NCI-H748 treated with DMSO at 0.1 percent for 48 hours (cell line): ENCODE measurements around the gene COPS9.
A peak's percentile ranks its signal among the peaks of the same experiment; 100 is the strongest.

Experiments used
- DNase-seq: peaks from one replicate; lab custom pipeline; 2025; lab: John Stamatoyannopoulos, UW

Gene COPS9

DNA sequence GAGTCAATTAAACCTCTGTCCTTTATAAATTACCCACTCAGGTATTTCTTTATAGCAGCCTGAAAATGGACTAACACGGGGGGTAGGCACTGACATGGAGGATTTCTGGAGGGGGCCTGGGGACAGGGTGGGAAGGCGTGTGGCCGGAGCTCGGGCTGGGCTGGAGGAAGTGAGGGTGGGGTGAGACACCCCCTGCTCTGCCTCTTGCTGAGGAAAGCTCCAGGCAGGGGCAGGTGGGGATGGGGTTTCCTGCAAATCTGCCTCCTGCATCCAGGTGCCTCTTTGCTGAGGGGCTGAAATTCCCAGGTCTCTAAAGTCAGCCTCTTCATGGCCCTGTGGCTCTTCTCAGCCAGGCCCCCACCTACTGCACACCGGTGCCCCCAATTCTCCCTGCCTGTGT lies 30.1 kb upstream of the COPS9 start:
- no peak for DNase-seq

DNA sequence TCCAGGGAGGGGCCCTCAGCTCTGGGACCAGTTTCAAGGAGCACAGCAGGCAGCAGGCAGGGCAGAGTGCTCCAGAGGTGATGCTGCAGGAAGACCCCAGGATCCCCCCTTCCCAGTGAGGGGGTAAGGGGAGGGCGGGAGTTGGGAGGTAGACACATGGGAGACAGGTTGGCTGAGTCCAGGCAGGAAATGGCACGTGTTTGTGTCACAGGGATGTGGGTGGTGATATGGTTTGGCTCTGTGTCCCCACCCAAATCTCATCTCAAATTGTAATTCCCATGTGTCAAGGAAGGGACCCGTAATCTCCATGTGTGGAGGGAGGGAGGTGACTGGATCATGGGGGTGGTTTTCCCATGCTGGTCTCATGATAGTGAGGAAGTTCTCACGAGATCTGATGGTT lies 29.6 kb upstream of the COPS9 start:
- no peak for DNase-seq

DNA sequence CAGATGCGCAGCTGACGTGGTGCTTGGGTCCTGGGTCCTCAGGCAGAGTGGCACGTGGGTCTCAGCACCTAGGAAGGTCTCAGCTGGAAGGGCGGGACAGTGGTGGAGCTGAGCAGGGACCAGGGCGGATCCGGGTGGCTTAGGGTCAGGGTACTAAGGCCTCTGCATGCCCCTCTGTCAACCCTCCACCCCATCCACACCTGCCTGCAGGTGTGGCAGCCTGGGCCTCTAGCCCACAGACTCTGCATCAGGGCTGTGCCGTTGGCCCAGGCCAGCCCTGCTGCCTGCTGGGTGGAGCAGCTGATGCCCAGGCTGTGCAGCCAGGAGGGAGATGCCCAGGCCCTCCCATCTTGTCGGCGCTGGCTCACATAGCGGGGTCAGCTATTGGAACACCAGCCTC lies 28.9 kb upstream of the COPS9 start:
- DNase-seq: no peak

DNA sequence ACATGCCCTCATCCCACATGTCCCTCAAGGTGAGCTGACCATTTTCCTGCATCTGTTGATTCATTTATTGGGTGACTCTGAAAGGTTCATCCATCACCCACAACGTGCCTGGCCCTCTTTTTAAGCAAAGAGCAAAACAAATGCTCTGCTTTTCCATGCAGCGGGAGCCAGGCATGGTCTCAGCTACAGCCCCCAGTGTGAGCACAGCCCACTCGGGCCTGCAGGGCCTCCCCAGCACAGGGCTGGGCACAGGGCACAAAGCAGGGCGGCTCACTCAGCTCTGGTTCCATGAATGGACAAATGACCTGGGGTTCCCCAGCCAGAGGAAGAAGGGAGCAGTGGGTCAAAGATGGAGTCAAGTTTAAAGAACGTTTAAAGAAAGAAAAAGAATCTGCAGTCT lies 28.5 kb upstream of the COPS9 start:
- DNase-seq: no peak

DNA sequence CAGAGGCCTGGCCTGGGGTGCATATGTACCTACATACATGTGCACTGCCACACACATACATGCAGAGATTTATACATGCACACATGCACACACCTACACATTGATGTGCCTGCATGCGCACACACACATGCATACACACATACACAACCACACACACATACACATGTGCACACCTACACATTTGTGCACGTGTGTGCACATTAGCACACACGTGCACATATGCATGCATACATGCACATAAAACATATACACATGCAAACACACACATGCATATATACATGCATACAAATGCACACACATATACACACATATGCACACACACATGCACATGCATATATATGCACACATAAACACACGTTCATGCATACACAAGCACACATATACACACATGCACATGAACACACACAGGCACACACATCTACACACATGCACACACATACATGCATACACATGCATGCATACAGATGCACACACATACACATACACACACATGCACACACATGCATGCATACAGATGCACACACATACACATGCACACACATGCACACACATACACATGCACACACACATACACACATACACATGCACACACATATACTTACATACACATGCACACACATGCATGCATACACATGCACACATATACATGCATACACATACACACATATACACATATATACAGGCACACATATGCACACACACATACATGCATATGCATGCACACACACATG lies 27.9 kb upstream of the COPS9 start:
- no peak for DNase-seq

GRCh38 chr2:240162939-240163714 lies 27.0 kb upstream of the COPS9 start:
- DNase-seq: no peak

DNA sequence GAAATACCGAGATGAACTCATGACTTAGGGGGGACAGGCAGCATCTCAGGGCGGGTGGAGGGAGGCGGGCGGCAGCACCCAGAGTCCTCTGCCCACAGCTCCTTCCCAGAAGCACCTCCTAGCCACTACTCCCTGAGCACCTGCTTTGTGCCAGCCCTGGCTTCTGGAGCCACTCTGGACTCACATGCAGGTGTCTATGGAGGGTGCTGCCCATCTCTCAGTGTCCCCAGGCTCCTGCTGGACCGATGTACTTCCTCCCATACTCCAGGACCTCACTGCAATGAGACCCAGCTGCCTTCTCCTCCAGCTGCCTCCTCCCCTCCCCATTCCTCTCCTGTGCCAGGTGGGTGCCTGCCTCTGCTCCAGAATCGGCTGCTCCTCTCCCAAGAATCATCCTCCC lies 26.4 kb upstream of the COPS9 start:
- no peak for DNase-seq

DNA sequence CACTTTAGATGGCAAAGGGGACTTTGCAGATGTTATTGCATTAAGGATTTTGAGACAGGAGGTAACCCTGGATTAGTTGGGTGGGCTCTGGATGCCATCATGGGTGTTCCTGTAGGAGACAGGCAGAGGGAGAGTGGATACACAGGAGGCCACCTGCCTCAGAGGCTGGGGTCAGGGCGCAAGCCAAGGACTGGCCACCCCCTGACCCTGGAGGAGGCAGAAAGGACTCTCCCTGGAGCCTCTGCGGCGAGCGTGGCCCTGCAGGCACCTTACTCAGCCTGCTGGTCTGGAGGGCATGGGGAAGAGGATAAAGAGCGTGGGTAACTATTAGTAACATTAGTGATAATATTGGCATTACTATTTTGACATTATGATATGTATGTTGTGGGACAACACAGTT lies 25.9 kb upstream of the COPS9 start:
- DNase-seq: no peak

GRCh38 chr2:240161087-240161750 lies 25.1 kb upstream of the COPS9 start:
- DNase-seq: no peak

GRCh38 chr2:240160291-240161086 lies 24.4 kb upstream of the COPS9 start:
- no peak for DNase-seq

DNA sequence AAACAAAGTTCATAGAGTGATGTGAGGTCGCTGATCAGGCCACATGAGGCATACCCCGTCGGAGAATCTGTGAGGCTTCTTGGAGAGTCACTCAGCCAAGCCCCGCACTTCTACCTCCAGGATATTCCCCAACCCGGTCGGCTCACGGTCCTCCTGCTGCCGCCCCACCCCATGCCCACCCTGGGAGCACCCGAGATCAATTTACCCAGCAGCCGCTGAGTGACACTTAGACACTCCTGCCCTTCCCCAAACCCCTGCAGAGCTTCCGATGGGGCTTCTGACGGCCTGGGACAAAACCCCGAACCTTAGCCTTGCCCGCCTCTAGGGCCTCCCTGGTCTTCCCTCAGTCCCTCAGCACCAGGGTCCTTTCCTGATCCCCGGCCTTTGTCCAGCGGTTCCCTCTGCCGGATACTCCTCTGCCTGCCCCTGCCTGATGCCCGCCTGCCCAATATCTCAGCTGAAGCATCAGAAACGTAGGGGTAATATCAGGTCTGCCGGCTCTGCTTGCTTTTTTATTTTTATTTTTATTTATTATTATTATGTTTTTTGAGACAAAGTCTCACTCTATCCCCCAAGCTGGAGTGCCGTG lies 23.2 kb upstream of the COPS9 start:
- DNase-seq: no peak

GRCh38 chr2:240157147-240157470 lies 21.0 kb upstream of the COPS9 start:
- no peak for DNase-seq

- no peak for DNase-seq
These were observed 20.5 kb upstream of the COPS9 start for GRCh38 chr2:240156435-240157146.

GRCh38 chr2:240155745-240156390 lies 19.8 kb upstream of the COPS9 start:
- DNase-seq: no peak

DNA sequence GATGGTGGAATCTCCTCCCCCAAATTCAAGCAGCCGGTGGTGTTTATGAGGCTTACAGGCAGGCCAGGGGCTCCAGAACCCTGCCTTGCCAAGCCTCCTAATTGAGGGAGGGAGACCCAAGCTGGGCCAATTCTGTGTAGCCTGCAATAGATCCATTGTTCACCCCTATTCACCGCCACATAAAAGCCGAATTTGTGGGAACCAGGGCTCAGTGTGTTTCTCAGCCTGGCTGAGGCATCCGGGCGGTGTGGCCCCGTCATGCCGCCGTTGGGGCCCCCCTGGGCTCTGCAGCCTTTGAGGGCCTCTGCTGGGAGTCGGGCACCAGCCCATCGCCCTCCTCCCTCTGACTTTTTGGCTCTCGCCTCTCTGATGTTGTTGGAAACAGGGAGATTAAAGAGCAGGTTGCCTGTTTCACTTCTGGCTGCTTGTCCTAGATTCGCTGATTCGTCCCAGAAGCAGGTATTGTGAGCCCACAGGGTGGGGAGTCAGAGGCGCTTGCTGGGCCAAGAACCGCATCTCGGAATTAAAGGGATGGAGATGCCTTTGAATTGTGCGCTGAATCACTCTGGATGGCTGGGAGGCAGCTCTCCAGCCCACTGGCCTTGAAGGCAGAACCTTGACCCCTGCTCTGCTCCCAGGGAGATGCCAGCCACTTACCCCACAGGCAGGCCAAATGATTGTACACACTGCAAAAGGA lies 19.1 kb upstream of the COPS9 start:
- DNase-seq: no peak

DNA sequence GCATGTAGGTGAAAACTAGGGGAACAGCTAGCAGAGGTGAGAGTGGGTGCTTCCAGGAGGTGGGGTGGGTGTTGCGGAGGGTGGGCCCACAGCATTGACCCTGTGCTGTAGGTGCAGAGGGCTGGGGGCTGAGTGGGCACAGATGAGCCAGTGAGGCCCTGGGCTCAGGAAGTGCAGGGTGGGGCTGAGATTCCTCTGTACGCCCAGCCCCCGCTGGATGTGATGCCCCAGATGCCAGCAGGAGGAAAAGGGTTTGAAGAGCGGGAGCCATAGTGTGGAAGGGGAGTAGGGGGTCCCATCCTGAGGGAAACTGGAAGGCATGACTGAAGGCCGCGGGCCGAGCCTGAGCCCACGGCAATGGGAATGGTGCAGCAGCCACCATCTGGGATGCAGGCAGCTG lies 18.5 kb upstream of the COPS9 start:
- no peak for DNase-seq

GRCh38 chr2:240153418-240153817 lies 17.3 kb upstream of the COPS9 start:
- DNase-seq: no peak

- no peak for DNase-seq
These were observed 15.4 kb upstream of the COPS9 start for GRCh38 chr2:240151477-240152031.

- peak; percentile 20 for DNase-seq
These were observed 14.1 kb upstream of the COPS9 start for GRCh38 chr2:240149943-240150784.
